Uterus (tissue), 2 donors: Measurements from ENCODE around the gene NR6A1.

Source experiments
- CTCF ChIP-seq, 4 experiments: fragments of 200-600 bp in 2 of 4; fragments of 450-650 bp in 2 of 4; sonication (generic) in 2 of 4; IDR thresholded peaks; one replicate each; pipeline ENCODE4 v1.5.1; 2016 to 2019; ENCODE audit warnings: antibody characterized with exemption in 4 of 4, mild to moderate bottlenecking in 2 of 4, moderate library complexity in 1 of 4
- POLR2A ChIP-seq, 2 donors: fragments of 450-650 bp; IDR thresholded peaks; one replicate each; pipeline ENCODE4 v1.6.1; 2016; ENCODE audit warnings: antibody characterized with exemption in 2 of 2, mild to moderate bottlenecking in 1 of 2, moderate library complexity in 1 of 2

- TF ChIP-seq CTCF (IDR thresholded peaks at IDR 0.05) (no peak), POLR2A (IDR thresholded peaks at IDR 0.05) (no peak)
Observed at GRCh38 chr9:124789531-124789930, 18.4 kb upstream of the NR6A1 start.
